GM21528 (cell line): ENCODE measurements around the gene RPS15.
"Not testable (repeated sequence)": the region's sequence is repeated elsewhere in the genome, so short reads cannot be mapped to it uniquely, and the experiment has no call there.

Source experiments
- ATAC-seq: cut with Tn5 transposase; IDR thresholded peaks from one replicate; pipeline ENCODE4 v1.9.1; 2021; ENCODE audit warnings: mild to moderate bottlenecking, moderate library complexity; ENCODE audit not compliant: unreplicated experiment, low FRiP score

Gene RPS15

GRCh38 chr19:1418951-1419738, 19.1 kb upstream of the RPS15 start:
- ATAC-seq: no peak

- ATAC-seq: not testable (repeated sequence)
Observed at GRCh38 chr19:1420085-1420484, 18.1 kb upstream of the RPS15 start.

GRCh38 chr19:1420590-1420989, 17.6 kb upstream of the RPS15 start:
- ATAC-seq: no peak

- no peak for ATAC-seq
Observed at GRCh38 chr19:1421218-1421957, 16.8 kb upstream of the RPS15 start.

GRCh38 chr19:1421958-1422305, 16.3 kb upstream of the RPS15 start:
- ATAC-seq: no peak

- no peak for ATAC-seq
Observed at GRCh38 chr19:1422360-1422759, 15.8 kb upstream of the RPS15 start.

- ATAC-seq: no peak
Observed at GRCh38 chr19:1422943-1423342, 15.3 kb upstream of the RPS15 start.

GRCh38 chr19:1423436-1424191, 14.6 kb upstream of the RPS15 start:
- ATAC-seq: no peak

- no peak for ATAC-seq
Observed at GRCh38 chr19:1424192-1424955, 13.8 kb upstream of the RPS15 start.

- ATAC-seq: no peak
Observed at GRCh38 chr19:1425102-1425837, 12.9 kb upstream of the RPS15 start.

GRCh38 chr19:1425902-1426301, 12.3 kb upstream of the RPS15 start:
- ATAC-seq: no peak

- no peak for ATAC-seq
Observed at GRCh38 chr19:1426736-1427135, 11.5 kb upstream of the RPS15 start.

GRCh38 chr19:1427221-1427920, 10.8 kb upstream of the RPS15 start:
- no peak for ATAC-seq

GRCh38 chr19:1428738-1429391, 9.3 kb upstream of the RPS15 start:
- no peak for ATAC-seq

- ATAC-seq: no peak
Observed at GRCh38 chr19:1429750-1430149, 8.4 kb upstream of the RPS15 start.

GRCh38 chr19:1430246-1430645, 8.0 kb upstream of the RPS15 start:
- ATAC-seq: no peak

GRCh38 chr19:1431759-1432506, 6.3 kb upstream of the RPS15 start:
- ATAC-seq: no peak

GRCh38 chr19:1432507-1432887, 5.7 kb upstream of the RPS15 start:
- ATAC-seq: no peak
